MCF 10A (cell line): Measurements from ENCODE around the gene CYFIP1. TPM values are rescaled to one million over a fixed set of nuclear protein-coding genes. Genes with fewer than 3 reads are reported as not detected.

Source experiments
- BruUV-seq: library from RNA; stranded (reverse); fragments of 400-500 nt; replicated peaks from 2 replicates; lab custom pipeline; 2021; lab: Mats Ljungman, UMichigan
- CTCF ChIA-PET: fragments of 300-600 bp; sonication (Branson Sonifier 250); formaldehyde crosslinking; extraction: SDS; loops from one replicate; lab custom pipeline; 2021; ENCODE audit warnings: antibody characterized with exemption, inconsistent platforms; lab: Yijun Ruan, JAX
- POLR2A ChIA-PET: fragments of 300-600, 350-650 bp; sonication (Branson Sonifier 250); formaldehyde crosslinking; extraction: SDS; loops from one replicate; lab custom pipeline; 2020; ENCODE audit warnings: antibody characterized with exemption, inconsistent platforms; lab: Yijun Ruan, JAX
- DNase-seq: peaks from one replicate; pipeline ENCODE4 v3.0.0-alpha.2; 2018; ENCODE audit not compliant: unreplicated experiment
- H3K27ac Mint-ChIP-seq: one replicate; pipeline ENCODE4 v1.8.0; 2022; ENCODE audit warnings: mild to moderate bottlenecking, low read depth, mixed read lengths; ENCODE audit not compliant: unreplicated experiment
- H3K27me3 Mint-ChIP-seq: one replicate; pipeline ENCODE4 v1.8.0; 2022; ENCODE audit warnings: mixed read lengths; ENCODE audit not compliant: insufficient read depth, unreplicated experiment
- H3K36me3 Mint-ChIP-seq: one replicate; pipeline ENCODE4 v1.8.0; 2022; ENCODE audit warnings: mild to moderate bottlenecking, moderate library complexity, mixed read lengths; ENCODE audit not compliant: insufficient read depth, unreplicated experiment
- H3K4me1 Mint-ChIP-seq: one replicate; pipeline ENCODE4 v1.8.0; 2022; ENCODE audit warnings: mixed read lengths; ENCODE audit not compliant: insufficient read depth, unreplicated experiment
- H3K4me3 Mint-ChIP-seq: one replicate; pipeline ENCODE4 v1.8.0; 2022; ENCODE audit warnings: mild to moderate bottlenecking, moderate library complexity, mixed read lengths; ENCODE audit not compliant: unreplicated experiment
- H3K9me3 Mint-ChIP-seq: one replicate; pipeline ENCODE4 v1.8.0; 2022; ENCODE audit warnings: mixed read lengths; ENCODE audit not compliant: unreplicated experiment
- CTCF ChIP-seq: fragments of 200-600 bp; IDR thresholded peaks from one replicate; pipeline ENCODE4 v1.8.0; 2022; ENCODE audit warnings: antibody characterized with exemption, mild to moderate bottlenecking; ENCODE audit not compliant: unreplicated experiment
- intact Hi-C: fragments of 100-400 bp; cut with micrococcal nuclease; formaldehyde crosslinking; loops from 2 replicates; pipeline ENCODE4 v1.14.1; 2022
- total RNA-seq: library from RNA; stranded (reverse); gene quantifications from 2 replicates; pipeline ENCODE4 v1.2.3, GENCODE V29; 2022

Gene CYFIP1
- total RNA-seq, 1 experiment from 2014 or later, result 99.1 TPM

GRCh38 chr15:22919171-22919570 is 61.0 kb downstream of the CYFIP1 start:
- H3K9me3 Mint-ChIP-seq, result no peaks in the 10 kb centered on the region
- H3K27ac Mint-ChIP-seq, result no peak overlapping the region
- ChIA-PET POLR2A (no interaction called here), CTCF (no interaction called here)
- no TSS peak for BruUV-seq
- no peak overlapping the region for H3K4me3 Mint-ChIP-seq
- H3K36me3 Mint-ChIP-seq, result peaks cover 68% of the 10 kb centered on the region
- H3K27me3 Mint-ChIP-seq, result no peaks in the 10 kb centered on the region
- no peak for TF ChIP-seq CTCF
- DNase-seq, result no peak
- intact Hi-C loops, result no loop called here
- no peaks in the 10 kb centered on the region for H3K4me1 Mint-ChIP-seq

GRCh38 chr15:22918596-22919140 is 61.5 kb downstream of the CYFIP1 start:
- H3K9me3 Mint-ChIP-seq, result no peaks in the 10 kb centered on the region
- BruUV-seq, result no TSS peak
- H3K27me3 Mint-ChIP-seq, result no peaks in the 10 kb centered on the region
- peaks cover 72% of the 10 kb centered on the region for H3K36me3 Mint-ChIP-seq
- no peak overlapping the region for H3K27ac Mint-ChIP-seq
- H3K4me3 Mint-ChIP-seq, result no peak overlapping the region
- H3K4me1 Mint-ChIP-seq, result no peaks in the 10 kb centered on the region
- ChIA-PET CTCF (no interaction called here), POLR2A (no interaction called here)
- TF ChIP-seq CTCF, result no peak
- no peak for DNase-seq
- intact Hi-C loops, result no loop called here

GRCh38 chr15:22918056-22918455 is 62.1 kb downstream of the CYFIP1 start:
- Mint-ChIP-seq H3K27ac (no peak overlapping the region), H3K9me3 (no peaks in the 10 kb centered on the region), H3K27me3 (no peaks in the 10 kb centered on the region), H3K36me3 (peaks cover 75% of the 10 kb centered on the region), H3K4me3 (no peak overlapping the region), H3K4me1 (no peaks in the 10 kb centered on the region)
- CTCF ChIA-PET, result no interaction called here
- POLR2A ChIA-PET, result no interaction called here
- peak; percentile 49 for DNase-seq
- BruUV-seq, result no TSS peak
- intact Hi-C loops, result no loop called here
- no peak for TF ChIP-seq CTCF

GRCh38 chr15:22917556-22917955 is 62.6 kb downstream of the CYFIP1 start:
- Mint-ChIP-seq H3K4me3 (no peak overlapping the region), H3K27me3 (no peaks in the 10 kb centered on the region), H3K36me3 (peaks cover 75% of the 10 kb centered on the region), H3K27ac (no peak overlapping the region), H3K9me3 (no peaks in the 10 kb centered on the region), H3K4me1 (no peaks in the 10 kb centered on the region)
- DNase-seq, result no peak
- POLR2A ChIA-PET, result no interaction called here
- TF ChIP-seq CTCF, result no peak
- intact Hi-C loops, result no loop called here
- CTCF ChIA-PET, result no interaction called here
- BruUV-seq, result no TSS peak
